ENCODE measurements around the gene DGKD. TPM values are rescaled to one million over a fixed set of nuclear protein-coding genes. Genes with fewer than 3 reads are reported as not detected.

DGKD gene
- total and polyA plus RNA-seq, 10 of the 15 experiments (the other 5 are each of a cell fraction or from before 2014, with no cell fraction given) = 2.7 to 81.9 (median 27.0) TPM

DNA sequence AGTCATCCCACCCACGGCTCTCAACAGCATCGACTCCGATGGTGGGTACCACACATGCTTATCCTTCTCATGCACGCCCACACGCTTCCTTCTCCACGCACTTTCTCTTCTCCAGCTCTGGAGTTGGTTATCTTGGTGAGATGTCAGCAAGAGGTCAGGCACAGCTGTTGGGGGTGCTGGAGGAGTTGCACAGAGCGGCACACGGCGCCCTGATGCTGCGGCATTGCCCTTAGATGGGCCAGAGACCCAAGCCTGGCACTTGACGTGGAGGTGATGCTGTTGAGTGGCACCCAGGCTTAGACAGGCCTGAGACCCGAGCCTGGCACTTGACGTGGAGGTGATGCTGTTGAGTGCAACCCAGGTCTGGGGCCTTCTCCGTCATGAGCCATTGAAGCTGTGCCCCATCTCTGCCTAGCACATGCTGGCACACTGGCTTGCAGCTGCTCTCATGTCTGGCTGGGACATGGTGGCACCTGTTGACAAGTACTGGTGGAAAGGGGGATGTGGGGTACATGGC, 83.2 kb downstream of the DGKD start:
- no TSS peak for BruUV-seq (replicated peaks)
- POLR2A ChIA-PET = no interaction called here
- Histone ChIP-seq H3K9me3 (replicated peaks; ENCODE audit: control insufficient read depth, insufficient read depth, low read length) (no peaks in the 10 kb centered on the region), H2AFZ (ENCODE audit: control insufficient read depth, low read depth, low read length) (no peak overlapping the region), H3K4me3 (no peak overlapping the region), H3K79me2 (ENCODE audit: control insufficient read depth, insufficient read depth, low read length) (no peaks in the 10 kb centered on the region), H3K4me1 (ENCODE audit: control insufficient read depth, insufficient read depth, low read length) (peaks cover 5% of the 10 kb centered on the region), H4K20me1 (ENCODE audit: control insufficient read depth, insufficient read depth) (no peaks in the 10 kb centered on the region; the same call in 1 of the 2 replicates), H3K36me3 (ENCODE audit: control insufficient read depth in 2 of 2, insufficient read depth in 2 of 2, low read length in 1 of 2) (peaks cover 27 to 40% of the 10 kb centered on the region in 2 experiments), H3K9ac (ENCODE audit: control insufficient read depth, insufficient read depth, low read length) (no peak overlapping the region), H3K27me3 (replicated peaks in 1 of 2; ENCODE audit: control insufficient read depth in 2 of 2, insufficient read depth in 2 of 2, low read length in 1 of 2) (no peaks in the 10 kb centered on the region), H3K27ac (ENCODE audit: control insufficient read depth, insufficient read depth) (no peak overlapping the region), H3K4me2 (ENCODE audit: control insufficient read depth, insufficient read depth) (no peak overlapping the region)
- WGBS (ENCODE audit: insufficient coverage, insufficient replicate concordance, low lambda C conversion rate, missing lambda C conversion rate) = 98% methylated on average over 14 of the region's 14 CpGs
- intact Hi-C loops (cut with micrococcal nuclease; ENCODE audit: unreplicated experiment) (no loop called here), in situ Hi-C loops (cut with MboI) (no loop called here)
- SMC1A ChIA-PET (ENCODE audit: uncharacterized antibody, unreplicated experiment) = interaction anchor here (1.0 to 2.8 kb wide), 4 partner anchors 17 to 33 kb away, joined by 3 to 12 read pairs (median 4); no protein-coding TSS in a partner anchor
- ATAC-seq = no peak
- TF ChIP-seq, protein P1, sequence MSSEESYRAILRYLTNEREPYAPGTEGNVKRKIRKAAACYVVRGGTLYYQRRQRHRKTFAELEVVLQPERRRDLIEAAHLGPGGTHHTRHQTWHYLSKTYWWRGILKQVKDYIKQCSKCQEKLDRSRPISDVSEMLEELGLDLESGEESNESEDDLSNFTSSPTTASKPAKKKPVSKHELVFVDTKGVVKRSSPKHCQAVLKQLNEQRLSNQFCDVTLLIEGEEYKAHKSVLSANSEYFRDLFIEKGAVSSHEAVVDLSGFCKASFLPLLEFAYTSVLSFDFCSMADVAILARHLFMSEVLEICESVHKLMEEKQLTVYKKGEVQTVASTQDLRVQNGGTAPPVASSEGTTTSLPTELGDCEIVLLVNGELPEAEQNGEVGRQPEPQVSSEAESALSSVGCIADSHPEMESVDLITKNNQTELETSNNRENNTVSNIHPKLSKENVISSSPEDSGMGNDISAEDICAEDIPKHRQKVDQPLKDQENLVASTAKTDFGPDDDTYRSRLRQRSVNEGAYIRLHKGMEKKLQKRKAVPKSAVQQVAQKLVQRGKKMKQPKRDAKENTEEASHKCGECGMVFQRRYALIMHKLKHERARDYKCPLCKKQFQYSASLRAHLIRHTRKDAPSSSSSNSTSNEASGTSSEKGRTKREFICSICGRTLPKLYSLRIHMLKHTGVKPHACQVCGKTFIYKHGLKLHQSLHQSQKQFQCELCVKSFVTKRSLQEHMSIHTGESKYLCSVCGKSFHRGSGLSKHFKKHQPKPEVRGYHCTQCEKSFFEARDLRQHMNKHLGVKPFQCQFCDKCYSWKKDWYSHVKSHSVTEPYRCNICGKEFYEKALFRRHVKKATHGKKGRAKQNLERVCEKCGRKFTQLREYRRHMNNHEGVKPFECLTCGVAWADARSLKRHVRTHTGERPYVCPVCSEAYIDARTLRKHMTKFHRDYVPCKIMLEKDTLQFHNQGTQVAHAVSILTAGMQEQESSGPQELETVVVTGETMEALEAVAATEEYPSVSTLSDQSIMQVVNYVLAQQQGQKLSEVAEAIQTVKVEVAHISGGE (CRISPR knock-in tag; IDR thresholded peaks at IDR 0.05) = no peak
- TF ChIP-seq ZNF207 (IDR thresholded peaks at IDR 0.05; ENCODE audit: borderline replicate concordance) = no peak
- no peak for TF ChIP-seq NFYA (IDR thresholded peaks at IDR 0.05; ENCODE audit: borderline replicate concordance, low read depth, low read length)
- TF ChIP-seq JUND (IDR thresholded peaks at IDR 0.05; ENCODE audit: low read depth, low read length) = no peak
- no peak for TF ChIP-seq ATF7 (IDR thresholded peaks at IDR 0.05; ENCODE audit: low read depth)
- no peak for TF ChIP-seq FOXM1 (IDR thresholded peaks at IDR 0.05; ENCODE audit: low read depth, low read length)
- TF ChIP-seq POLR2AphosphoS5 (IDR thresholded peaks at IDR 0.05; ENCODE audit: low read length) = no peak
- no peak for TF ChIP-seq SUZ12 (IDR thresholded peaks at IDR 0.05; ENCODE audit: unreplicated experiment)
- TF ChIP-seq, protein P2, sequence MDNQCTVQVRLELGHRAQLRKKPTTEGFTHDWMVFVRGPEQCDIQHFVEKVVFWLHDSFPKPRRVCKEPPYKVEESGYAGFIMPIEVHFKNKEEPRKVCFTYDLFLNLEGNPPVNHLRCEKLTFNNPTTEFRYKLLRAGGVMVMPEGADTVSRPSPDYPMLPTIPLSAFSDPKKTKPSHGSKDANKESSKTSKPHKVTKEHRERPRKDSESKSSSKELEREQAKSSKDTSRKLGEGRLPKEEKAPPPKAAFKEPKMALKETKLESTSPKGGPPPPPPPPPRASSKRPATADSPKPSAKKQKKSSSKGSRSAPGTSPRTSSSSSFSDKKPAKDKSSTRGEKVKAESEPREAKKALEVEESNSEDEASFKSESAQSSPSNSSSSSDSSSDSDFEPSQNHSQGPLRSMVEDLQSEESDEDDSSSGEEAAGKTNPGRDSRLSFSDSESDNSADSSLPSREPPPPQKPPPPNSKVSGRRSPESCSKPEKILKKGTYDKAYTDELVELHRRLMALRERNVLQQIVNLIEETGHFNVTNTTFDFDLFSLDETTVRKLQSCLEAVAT (IDR thresholded peaks at IDR 0.05) = no peak
- TF ChIP-seq FOXK2 (IDR thresholded peaks at IDR 0.05) = no peak
- no peak for TF ChIP-seq ETV6 (conservative IDR thresholded peaks at IDR 0.05 in 1 of 2, IDR thresholded peaks at IDR 0.05 in 1 of 2; ENCODE audit: borderline replicate concordance in 1 of 2, low read depth in 1 of 2)
- TF ChIP-seq RBBP5 (conservative IDR thresholded peaks at IDR 0.05) = no peak
- TF ChIP-seq RFX5 (IDR thresholded peaks at IDR 0.05; ENCODE audit: low read depth, low read length) = no peak
- no peak for TF ChIP-seq IKZF2 (IDR thresholded peaks at IDR 0.05)
- CTCF ChIA-PET = interaction anchor here (1.1 to 3.3 kb wide), 3 partner anchors 8 to 33 kb away, joined by 3 to 14 read pairs (median 5); no protein-coding TSS in a partner anchor
- FAIRE-seq = no peak
- DNase-seq (ENCODE audit: low read depth, low spot score) = no peak
- RAD21 ChIA-PET (ENCODE audit: unreplicated experiment) = interaction anchor here (0.8 kb wide), 1 partner anchor 33 kb away, joined by 3 read pairs; no protein-coding TSS in a partner anchor
